ENCODE data around the gene MYO1C. TPM values are rescaled to one million over a fixed set of nuclear protein-coding genes. Genes with fewer than 3 reads are reported as not detected.

The MYO1C gene
- total RNA-seq, 4 donors from 2014 or later = 103 to 145 (median 121) TPM

DNA sequence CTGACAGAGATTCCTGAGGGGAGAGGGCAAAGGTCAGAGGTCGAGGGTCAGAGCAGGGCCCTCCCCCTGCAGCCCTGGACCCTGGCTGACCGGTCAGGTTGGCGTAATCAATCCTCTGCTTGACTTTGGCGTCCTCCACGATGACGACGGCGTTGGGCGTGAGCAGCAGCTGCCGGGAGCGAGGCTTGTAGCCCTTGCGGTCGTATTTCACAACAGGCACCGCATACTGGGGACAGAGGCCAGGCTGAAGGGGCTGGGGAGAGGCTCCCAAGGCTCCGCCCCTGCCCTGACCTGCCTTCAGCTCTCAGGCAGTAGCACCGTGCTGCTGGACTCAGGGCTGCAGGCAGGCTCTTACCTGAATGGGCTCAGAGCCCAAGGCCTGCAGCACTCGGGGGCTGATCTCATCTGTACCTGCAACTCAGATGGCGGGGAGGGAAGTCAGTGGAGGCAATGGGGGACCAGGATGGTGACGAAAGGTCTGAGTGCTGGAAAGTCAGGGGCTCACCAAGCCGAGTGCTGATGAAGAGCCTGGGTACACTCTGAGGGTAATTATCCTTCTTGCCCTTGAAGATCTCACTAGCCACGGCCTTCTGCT lies 24.5 kb downstream of the MYO1C start:
- H3K36me3 ChIP-seq = peaks cover 51 to 73% of the 10 kb centered on the region in 2 donors
- intact Hi-C loops (cut with DNase I) = no loop called here

GRCh38 chr17:1467258-1467657 lies 25.2 kb downstream of the MYO1C start:
- no peak for DNase-seq

More for the DNA sequence above, 24.5 kb downstream of the MYO1C start:
- no peaks in the 10 kb centered on the region for H3K4me1 ChIP-seq
- H3K27me3 ChIP-seq = no peaks in the 10 kb centered on the region
- no peak for DNase-seq
- no peak overlapping the region for H3K27ac ChIP-seq
- 81 to 87% methylated on average over 10 to 21 of the region's 21 CpGs for WGBS, 2 donors
- TF ChIP-seq POLR2A (IDR thresholded peaks at IDR 0.05) (no peak), CTCF (IDR thresholded peaks at IDR 0.05) (no peak)
- no peak overlapping the region for H3K4me3 ChIP-seq (replicated peaks in 1 of 3)
- no peaks in the 10 kb centered on the region for H3K9me3 ChIP-seq

DNA sequence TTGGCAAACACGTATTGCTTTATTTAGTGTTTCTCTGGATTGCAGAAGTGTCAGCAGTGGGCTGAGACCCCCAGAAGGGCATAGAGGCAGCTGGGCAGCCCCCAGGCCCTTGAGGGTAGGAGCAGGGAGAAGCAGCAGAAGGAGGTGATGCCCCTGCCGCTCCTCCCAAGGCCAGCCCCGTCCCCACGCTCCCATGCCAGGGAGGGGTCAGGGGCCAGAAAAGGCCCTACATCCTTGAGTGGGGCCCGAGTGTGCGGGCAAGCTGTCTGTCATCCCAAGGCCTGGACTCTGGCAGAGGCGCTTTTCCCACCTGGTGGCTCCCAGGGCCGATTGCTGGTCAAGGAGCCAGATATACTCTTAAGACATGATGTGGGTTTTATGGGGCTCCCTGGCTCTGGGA lies 28.3 kb downstream of the MYO1C start:
- peaks cover 15 to 19% of the 10 kb centered on the region in 2 donors for H3K4me1 ChIP-seq

More at GRCh38 chr17:1467258-1467657, 25.2 kb downstream of the MYO1C start:
- Histone ChIP-seq H3K4me1 (no peaks in the 10 kb centered on the region), H3K36me3 (peaks cover 51 to 72% of the 10 kb centered on the region in 2 donors), H3K9me3 (no peaks in the 10 kb centered on the region), H3K27me3 (no peaks in the 10 kb centered on the region), H3K4me3 (replicated peaks in 1 of 3) (no peak overlapping the region), H3K27ac (no peak overlapping the region)
- TF ChIP-seq POLR2A (IDR thresholded peaks at IDR 0.05) (no peak), CTCF (IDR thresholded peaks at IDR 0.05) (no peak)
- intact Hi-C loops (cut with DNase I) = no loop called here
- WGBS, 2 donors = 89 to 97% methylated on average over 5 to 6 of the region's 16 CpGs

DNA sequence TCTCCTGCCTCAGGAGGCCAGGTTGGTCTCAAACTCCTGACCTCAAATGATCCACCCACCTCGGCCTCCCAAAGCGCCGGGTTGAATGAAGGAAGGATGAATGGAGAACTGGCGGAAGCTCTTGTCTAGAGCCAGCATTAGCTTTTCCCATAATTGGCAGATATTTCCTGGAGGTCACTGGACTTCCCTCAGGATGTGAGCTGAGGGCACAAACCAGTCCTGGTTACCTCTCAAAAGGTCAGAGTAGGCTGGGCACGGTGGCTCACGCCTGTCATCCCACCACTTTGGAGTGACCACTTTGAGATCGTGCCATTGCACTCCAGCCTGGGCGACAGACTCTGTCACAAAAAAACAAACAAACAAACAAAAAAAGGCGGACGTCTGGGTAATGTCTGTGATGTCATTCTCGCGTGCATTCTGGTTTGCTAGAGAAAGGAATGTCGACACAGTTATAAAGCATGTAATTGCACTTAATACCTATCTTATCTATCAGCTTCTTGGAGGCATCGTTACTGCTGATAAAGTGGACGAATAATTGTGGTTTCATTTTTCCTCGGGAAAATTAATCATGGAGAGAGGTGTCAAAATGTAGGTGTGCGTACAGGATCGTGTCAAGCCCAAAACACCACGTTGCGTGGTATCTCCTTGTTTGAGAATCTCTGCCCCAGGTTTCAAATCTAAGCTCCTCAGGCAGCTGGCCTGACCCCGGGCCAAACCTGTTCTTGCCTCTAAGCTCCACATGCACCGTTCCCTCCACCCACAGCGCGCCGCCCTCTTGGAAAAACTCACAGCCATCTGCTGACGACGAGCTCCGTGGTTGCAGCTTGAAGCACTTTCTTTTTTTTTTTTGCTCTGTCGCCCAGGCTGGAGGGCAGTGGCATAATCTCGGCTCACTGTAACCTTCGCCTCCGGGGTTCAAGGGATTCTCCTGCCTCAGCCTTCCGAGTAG lies 30.0 kb downstream of the MYO1C start:
- 80 to 86% methylated on average over 33 of the region's 33 CpGs for WGBS, 2 donors
- Histone ChIP-seq H3K4me1 (peaks cover 15 to 19% of the 10 kb centered on the region in 2 donors), H3K4me3 (replicated peaks in 1 of 3) (no peak overlapping the region), H3K27ac (no peak overlapping the region), H3K9me3 (no peaks in the 10 kb centered on the region), H3K36me3 (peaks cover 8 to 25% of the 10 kb centered on the region in 2 donors), H3K27me3 (no peaks in the 10 kb centered on the region)
- intact Hi-C loops (cut with DNase I) = no loop called here
- no peak for DNase-seq
- TF ChIP-seq POLR2A (IDR thresholded peaks at IDR 0.05) = no peak
- TF ChIP-seq CTCF (IDR thresholded peaks at IDR 0.05) = no peak

More for the DNA sequence above, 28.3 kb downstream of the MYO1C start:
- TF ChIP-seq POLR2A (IDR thresholded peaks at IDR 0.05) (no peak), CTCF (IDR thresholded peaks at IDR 0.05) (no peak)
- H3K36me3 ChIP-seq = peaks cover 23 to 41% of the 10 kb centered on the region in 2 donors
- no peak overlapping the region for H3K27ac ChIP-seq
- no peak for DNase-seq
- intact Hi-C loops (cut with DNase I) = no loop called here
- H3K27me3 ChIP-seq = no peaks in the 10 kb centered on the region
- 58 to 91% methylated on average over 1 to 7 of the region's 8 CpGs for WGBS, 2 donors
- no peak overlapping the region for H3K4me3 ChIP-seq (replicated peaks in 1 of 3)
- H3K9me3 ChIP-seq = no peaks in the 10 kb centered on the region

Data from thyroid gland (tissue), 4 donors.